Loucy (cell line): ENCODE data around the gene TP53AIP1.

Source experiments
- EZH2phosphoT487 ChIP-seq: fragments of 200-600 bp; IDR thresholded peaks from 2 replicates; pipeline ENCODE4 v1.6.1; 2018; ENCODE audit warnings: antibody characterized with exemption, mild to moderate bottlenecking, moderate library complexity, borderline replicate concordance
- TF ChIP-seq, protein P1 (sequence below): fragments of 200-600 bp; sonication (generic); conservative IDR thresholded peaks from 2 replicates; pipeline ENCODE4 v1.5.1; 2014; ENCODE audit warnings: mild to moderate bottlenecking, antibody characterized with exemption, low read length

DNA sequence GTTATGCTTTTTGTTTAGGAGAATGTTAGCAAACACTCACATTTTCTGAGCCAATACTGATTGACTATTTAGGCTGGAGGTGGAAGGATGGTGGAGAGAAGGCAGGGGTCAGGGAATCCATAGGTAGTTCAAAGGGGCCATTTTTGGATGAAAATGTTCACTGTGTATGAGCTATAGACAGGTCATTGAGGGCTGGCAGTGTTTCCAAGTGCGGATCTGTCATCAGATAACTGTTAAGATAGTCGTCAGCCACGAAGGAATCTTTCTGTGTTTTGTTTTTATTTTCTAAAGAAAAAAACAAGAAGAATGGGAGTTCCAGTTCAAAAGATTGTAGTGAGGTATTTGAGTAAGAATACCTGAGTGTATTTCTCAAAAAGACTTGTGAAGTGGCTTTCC is 48.4 kb downstream of the TP53AIP1 start:
- TF ChIP-seq, protein P1, sequence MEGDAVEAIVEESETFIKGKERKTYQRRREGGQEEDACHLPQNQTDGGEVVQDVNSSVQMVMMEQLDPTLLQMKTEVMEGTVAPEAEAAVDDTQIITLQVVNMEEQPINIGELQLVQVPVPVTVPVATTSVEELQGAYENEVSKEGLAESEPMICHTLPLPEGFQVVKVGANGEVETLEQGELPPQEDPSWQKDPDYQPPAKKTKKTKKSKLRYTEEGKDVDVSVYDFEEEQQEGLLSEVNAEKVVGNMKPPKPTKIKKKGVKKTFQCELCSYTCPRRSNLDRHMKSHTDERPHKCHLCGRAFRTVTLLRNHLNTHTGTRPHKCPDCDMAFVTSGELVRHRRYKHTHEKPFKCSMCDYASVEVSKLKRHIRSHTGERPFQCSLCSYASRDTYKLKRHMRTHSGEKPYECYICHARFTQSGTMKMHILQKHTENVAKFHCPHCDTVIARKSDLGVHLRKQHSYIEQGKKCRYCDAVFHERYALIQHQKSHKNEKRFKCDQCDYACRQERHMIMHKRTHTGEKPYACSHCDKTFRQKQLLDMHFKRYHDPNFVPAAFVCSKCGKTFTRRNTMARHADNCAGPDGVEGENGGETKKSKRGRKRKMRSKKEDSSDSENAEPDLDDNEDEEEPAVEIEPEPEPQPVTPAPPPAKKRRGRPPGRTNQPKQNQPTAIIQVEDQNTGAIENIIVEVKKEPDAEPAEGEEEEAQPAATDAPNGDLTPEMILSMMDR = no peak
- no peak for TF ChIP-seq EZH2phosphoT487
